Upper lobe of left lung (tissue), 6 donors: ENCODE measurements around the gene UBR7. TPM values are rescaled to one million over a fixed set of nuclear protein-coding genes. Genes with fewer than 3 reads are reported as not detected.
"Not testable (repeated sequence)": the region's sequence is repeated elsewhere in the genome, so short reads cannot be mapped to it uniquely, and the experiment has no call there.

Source experiments
- ATAC-seq, 2 donors: fragments of 200-7000 bp; cut with Tn5 transposase; one replicate each; pipeline ENCODE4 v1.9.1; 2022; ENCODE audit warnings: mild to moderate bottlenecking in 2 of 2, moderate library complexity in 2 of 2; ENCODE audit not compliant: low FRiP score in 2 of 2
- DNase-seq, 2 donors: peaks; one replicate each; pipeline ENCODE4 v3.0.0-alpha.2; 2019 to 2020
- H3K27ac ChIP-seq, 4 donors: fragments of 200-600 bp; sonication (generic); one replicate each; pipeline ENCODE4 v1.5.1; 2016 to 2019
- H3K27me3 ChIP-seq, 4 donors: fragments of 200-600 bp; sonication (generic); one replicate each; pipeline ENCODE4 v1.5.1; 2017 to 2019
- H3K36me3 ChIP-seq, 4 donors: fragments of 200-600 bp; sonication (generic); one replicate each; pipeline ENCODE4 v1.5.1; 2016 to 2019
- H3K4me1 ChIP-seq, 4 donors: fragments of 200-600 bp; sonication (generic); one replicate each; pipeline ENCODE4 v1.5.1; 2018 to 2019
- H3K4me3 ChIP-seq, 4 donors: fragments of 200-600 bp; sonication (generic); one replicate each; pipeline ENCODE4 v1.5.1; 2017 to 2019; ENCODE audit warnings: mild to moderate bottlenecking in 2 of 4, moderate library complexity in 1 of 4
- H3K9me3 ChIP-seq, 4 donors: fragments of 200-600 bp; sonication (generic); one replicate each; pipeline ENCODE4 v1.5.1; 2018 to 2019
- EP300 ChIP-seq, 4 donors: sonication (generic); formaldehyde crosslinking; IDR thresholded peaks; one replicate each; pipeline ENCODE4 v1.5.1; 2017; ENCODE audit warnings: antibody characterized with exemption in 4 of 4, control low read depth in 2 of 4
- POLR2A ChIP-seq, 4 donors: fragments of 450-650 bp; IDR thresholded peaks; one replicate each; pipeline ENCODE4 v1.5.1; 2016 to 2017; ENCODE audit warnings: antibody characterized with exemption in 4 of 4, mild to moderate bottlenecking in 2 of 4
- POLR2AphosphoS5 ChIP-seq, 2 donors: sonication (generic); formaldehyde crosslinking; IDR thresholded peaks; one replicate each; pipeline ENCODE4 v1.5.1; 2017; ENCODE audit warnings: antibody characterized with exemption in 2 of 2
- WGBS, 2 donors: methylation state at CpG; one replicate each; pipeline ENCODE4 v1.1.5; 2017 to 2018; 5-methylcytosine and 5-hydroxymethylcytosine counted together
- total RNA-seq, 6 donors: library from RNA; depleted of rRNA in 4 of 6; stranded (reverse); fragments of >200 nt in 4 of 6; gene quantifications; one replicate each; pipeline versions ENCODE4 v1.1.0 to v1.2.1, GENCODE V29; 2016 to 2021
- TF ChIP-seq, protein P1 (sequence below), 6 experiments: fragments of 450-650 bp in 4 of 6; fragments of 200-600 bp in 2 of 6; sonication (generic) in 2 of 6; IDR thresholded peaks; one replicate each; pipeline ENCODE4 v1.5.1; 2016 to 2019; ENCODE audit warnings: antibody characterized with exemption in 6 of 6
- donor health status: DM: no; HTN: no; CAD: no; lungs with moderate emphysema.
- donor health status: DM: no; HTN: yes; CAD: no; lungs with severe emphysema.

UBR7 gene
- total RNA-seq, 6 donors from 2014 or later, result 9.3 to 23.3 (median 21.1) TPM

GRCh38 chr14:93169619-93170018 lies 37.4 kb upstream of the UBR7 start:
- H3K36me3 ChIP-seq, H3K9me3 ChIP-seq, H3K27me3 ChIP-seq, H3K4me3 ChIP-seq, H3K27ac ChIP-seq, DNase-seq, H3K4me1 ChIP-seq, ATAC-seq: not testable (repeated sequence)
- 78 to 88% methylated on average over 5 to 6 of the region's 6 CpGs for WGBS, 2 donors

DNA sequence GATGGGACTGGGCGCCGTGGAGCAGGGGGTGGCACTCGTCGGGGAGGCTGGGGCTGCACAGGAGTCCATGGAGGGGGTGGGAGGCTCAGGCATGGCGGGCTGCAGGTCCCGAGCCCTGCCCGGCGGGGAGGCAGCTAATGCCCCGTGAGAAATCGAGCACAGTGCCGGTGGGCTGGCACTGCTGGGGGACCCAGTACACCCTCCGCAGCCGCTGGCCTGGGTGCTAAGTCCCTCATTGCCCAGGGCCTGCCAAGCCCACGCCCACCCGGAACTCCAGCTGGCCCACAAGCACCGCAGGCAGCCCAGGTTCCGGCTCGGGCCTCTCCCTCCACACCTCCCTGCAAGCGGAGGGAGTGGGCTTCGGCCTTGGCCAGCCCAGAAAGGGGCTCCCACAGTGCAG lies 36.9 kb upstream of the UBR7 start:
- H3K4me1 ChIP-seq, H3K27ac ChIP-seq, H3K27me3 ChIP-seq, H3K9me3 ChIP-seq, ATAC-seq, H3K36me3 ChIP-seq, H3K4me3 ChIP-seq: not testable (repeated sequence)
- WGBS, 2 donors, result 97 to 100% methylated on average over 11 to 14 of the region's 20 CpGs
- DNase-seq, result peak in 1 of 2 donors; percentile 76

DNA sequence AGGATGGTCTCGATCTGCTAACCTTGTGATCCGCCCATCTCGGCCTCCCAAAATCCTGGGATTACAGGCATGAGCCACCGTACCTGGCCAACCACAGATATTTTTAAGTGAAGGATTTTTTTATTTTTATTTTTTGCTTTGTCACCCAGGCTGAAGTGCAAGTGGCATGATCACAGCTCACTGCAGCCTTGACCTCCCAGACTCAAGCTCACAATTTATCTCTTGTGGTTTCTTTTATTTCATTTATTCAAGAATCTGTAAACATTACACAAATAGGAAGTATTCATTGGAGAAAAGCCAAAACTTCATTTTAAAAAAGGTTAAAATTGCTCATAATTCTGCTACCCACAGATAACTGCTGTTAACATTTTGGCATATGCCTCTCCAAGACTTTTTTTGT lies 35.7 kb upstream of the UBR7 start:
- DNase-seq, result no peak
- WGBS, 2 donors, result 80 to 89% methylated on average over 4 of the region's 4 CpGs
- H3K27ac ChIP-seq, result no peak overlapping the region
- no peaks in the 10 kb centered on the region for H3K4me1 ChIP-seq
- H3K4me3 ChIP-seq, result no peak overlapping the region
- H3K27me3 ChIP-seq, result no peaks in the 10 kb centered on the region
- no peak for TF ChIP-seq EP300 (IDR thresholded peaks at IDR 0.05)
- no peak for ATAC-seq
- no peaks in the 10 kb centered on the region for H3K36me3 ChIP-seq
- no peaks in the 10 kb centered on the region for H3K9me3 ChIP-seq

- H3K27ac ChIP-seq, result no peak overlapping the region
- ATAC-seq (peak in 1 of 2 donors; percentile 45), DNase-seq (no peak)
- no peaks in the 10 kb centered on the region for H3K27me3 ChIP-seq
- no peaks in the 10 kb centered on the region for H3K36me3 ChIP-seq
- WGBS, 2 donors, result 45 to 55% methylated on average over 9 to 10 of the region's 10 CpGs
- H3K9me3 ChIP-seq, result no peaks in the 10 kb centered on the region
- no peak overlapping the region for H3K4me3 ChIP-seq
- H3K4me1 ChIP-seq, result peaks cover 0 to 4% (median 2%) of the 10 kb centered on the region in 4 donors
- TF ChIP-seq EP300 (IDR thresholded peaks at IDR 0.05) (no peak), POLR2AphosphoS5 (IDR thresholded peaks at IDR 0.05) (no peak), POLR2A (IDR thresholded peaks at IDR 0.05) (no peak)
Observed at GRCh38 chr14:93173943-93174395, 33.1 kb upstream of the UBR7 start.

GRCh38 chr14:93174731-93175130 lies 32.3 kb upstream of the UBR7 start:
- H3K27me3 ChIP-seq, ATAC-seq: not testable (repeated sequence)

DNA sequence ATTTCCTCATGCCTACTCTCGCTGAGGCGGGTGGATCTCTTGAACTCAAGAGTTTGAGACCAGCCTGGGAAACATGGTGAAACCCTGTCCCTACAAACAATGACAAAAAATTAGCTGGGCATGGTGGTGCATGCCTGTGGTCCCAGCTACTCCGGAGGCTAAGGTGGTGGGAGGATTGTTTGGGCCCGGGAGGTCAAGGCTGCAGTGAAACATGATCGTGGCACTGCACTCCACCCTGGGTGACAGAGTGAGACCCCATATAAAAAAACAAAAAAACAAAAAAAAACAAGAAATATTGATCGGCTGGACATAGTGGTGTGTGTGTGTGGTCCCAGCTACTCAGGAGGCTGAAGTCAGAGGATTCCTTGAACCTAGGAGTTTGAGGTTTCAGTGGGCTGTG lies 31.6 kb upstream of the UBR7 start:
- ATAC-seq, result no peak
- DNase-seq, result no peak
- 84 to 85% methylated on average over 6 of the region's 6 CpGs for WGBS, 2 donors
- H3K4me3 ChIP-seq, result no peak overlapping the region
- no peaks in the 10 kb centered on the region for H3K9me3 ChIP-seq
- H3K27ac ChIP-seq, result no peak overlapping the region
- peaks cover 0 to 4% (median 2%) of the 10 kb centered on the region in 4 donors for H3K4me1 ChIP-seq
- TF ChIP-seq POLR2A (IDR thresholded peaks at IDR 0.05) (no peak), POLR2AphosphoS5 (IDR thresholded peaks at IDR 0.05) (no peak), EP300 (IDR thresholded peaks at IDR 0.05) (no peak)
- TF ChIP-seq, protein P1, sequence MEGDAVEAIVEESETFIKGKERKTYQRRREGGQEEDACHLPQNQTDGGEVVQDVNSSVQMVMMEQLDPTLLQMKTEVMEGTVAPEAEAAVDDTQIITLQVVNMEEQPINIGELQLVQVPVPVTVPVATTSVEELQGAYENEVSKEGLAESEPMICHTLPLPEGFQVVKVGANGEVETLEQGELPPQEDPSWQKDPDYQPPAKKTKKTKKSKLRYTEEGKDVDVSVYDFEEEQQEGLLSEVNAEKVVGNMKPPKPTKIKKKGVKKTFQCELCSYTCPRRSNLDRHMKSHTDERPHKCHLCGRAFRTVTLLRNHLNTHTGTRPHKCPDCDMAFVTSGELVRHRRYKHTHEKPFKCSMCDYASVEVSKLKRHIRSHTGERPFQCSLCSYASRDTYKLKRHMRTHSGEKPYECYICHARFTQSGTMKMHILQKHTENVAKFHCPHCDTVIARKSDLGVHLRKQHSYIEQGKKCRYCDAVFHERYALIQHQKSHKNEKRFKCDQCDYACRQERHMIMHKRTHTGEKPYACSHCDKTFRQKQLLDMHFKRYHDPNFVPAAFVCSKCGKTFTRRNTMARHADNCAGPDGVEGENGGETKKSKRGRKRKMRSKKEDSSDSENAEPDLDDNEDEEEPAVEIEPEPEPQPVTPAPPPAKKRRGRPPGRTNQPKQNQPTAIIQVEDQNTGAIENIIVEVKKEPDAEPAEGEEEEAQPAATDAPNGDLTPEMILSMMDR (IDR thresholded peaks at IDR 0.05), result no peak
- H3K27me3 ChIP-seq, result no peaks in the 10 kb centered on the region
- H3K36me3 ChIP-seq, result no peaks in the 10 kb centered on the region

More at GRCh38 chr14:93174731-93175130, 32.3 kb upstream of the UBR7 start:
- H3K4me3 ChIP-seq, H3K27ac ChIP-seq, H3K36me3 ChIP-seq, H3K4me1 ChIP-seq, H3K9me3 ChIP-seq, DNase-seq: not testable (repeated sequence)
- 83 to 87% methylated on average over 5 of the region's 5 CpGs for WGBS, 2 donors

GRCh38 chr14:93183596-93184317 lies 23.3 kb upstream of the UBR7 start:
- H3K27ac ChIP-seq, result peak overlapping the region; percentile 93 to 99 (median 98)
- no peaks in the 10 kb centered on the region for H3K9me3 ChIP-seq
- H3K4me3 ChIP-seq, result peak overlapping the region; percentile 62 to 96 (median 84)
- H3K27me3 ChIP-seq, result no peaks in the 10 kb centered on the region
- peak in 1 of 2 donors; percentile 64 for DNase-seq
- peaks cover 20 to 37% (median 25%) of the 10 kb centered on the region in 4 donors for H3K4me1 ChIP-seq
- WGBS, 2 donors, result 46 to 50% methylated on average over 15 to 17 of the region's 17 CpGs
- no peak for TF ChIP-seq POLR2A (IDR thresholded peaks at IDR 0.05)
- TF ChIP-seq, protein P1 (IDR thresholded peaks at IDR 0.05), result no peak
- TF ChIP-seq EP300 (IDR thresholded peaks at IDR 0.05), result no peak
- no peak for TF ChIP-seq POLR2AphosphoS5 (IDR thresholded peaks at IDR 0.05)
- peak in 1 of 2 donors; percentile 46 for ATAC-seq
- H3K36me3 ChIP-seq, result peaks cover 0 to 42% (median 8%) of the 10 kb centered on the region in 4 donors
